Adipose tissue (tissue), 3 donors: ENCODE data around the gene ADAMTS10. TPM values are rescaled to one million over a fixed set of nuclear protein-coding genes. Genes with fewer than 3 reads are reported as not detected.

Source experiments
- H3K27ac ChIP-seq: one replicate; pipeline ENCODE4 v1.5.1; 2013; ENCODE audit warnings: low read depth, low read length
- WGBS, 3 donors: extraction: QIAGEN DNeasy Blood & Tissue Kit; methylation state at CpG; one replicate each; pipeline ENCODE4 v1.1.7; 2013; 5-methylcytosine and 5-hydroxymethylcytosine counted together
- polyA plus RNA-seq, 3 donors: library from polyadenylated mRNA; stranded (reverse); fragments of 200-250 nt; gene quantifications; one replicate each; pipeline ENCODE4 v1.2.3, GENCODE V29; 2013
- donor health status: healthy with polysubstance abuse.
- donor health status: Bipolar disorder and iron deficiency.
- donor health status: healthy.

ADAMTS10 gene
- polyA plus RNA-seq, 3 donors = 11.0 to 29.6 (median 21.5) TPM

DNA sequence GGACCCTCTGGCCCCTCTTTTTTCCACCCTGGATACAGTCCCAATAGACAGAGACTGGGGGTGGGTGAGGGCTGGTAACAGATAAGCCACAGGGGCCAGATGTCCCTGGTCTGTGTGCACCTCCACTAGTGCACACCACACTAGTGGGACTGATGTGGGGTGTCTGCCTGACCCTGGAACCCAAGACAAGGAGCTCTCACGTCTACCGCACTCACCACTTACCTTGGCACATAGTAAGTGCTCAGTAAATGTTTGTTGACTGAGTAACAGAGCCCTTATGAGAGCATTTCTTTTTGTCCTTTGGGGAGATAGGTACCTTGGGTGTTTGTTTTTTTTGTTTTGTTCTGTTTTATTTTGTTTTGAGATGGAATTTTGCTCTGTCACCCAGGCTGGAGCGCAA, 73.4 kb downstream of the ADAMTS10 start:
- WGBS, 3 donors = 90 to 96% (median 94%) methylated on average over 3 of the region's 3 CpGs
- H3K27ac ChIP-seq = no peak overlapping the region

DNA sequence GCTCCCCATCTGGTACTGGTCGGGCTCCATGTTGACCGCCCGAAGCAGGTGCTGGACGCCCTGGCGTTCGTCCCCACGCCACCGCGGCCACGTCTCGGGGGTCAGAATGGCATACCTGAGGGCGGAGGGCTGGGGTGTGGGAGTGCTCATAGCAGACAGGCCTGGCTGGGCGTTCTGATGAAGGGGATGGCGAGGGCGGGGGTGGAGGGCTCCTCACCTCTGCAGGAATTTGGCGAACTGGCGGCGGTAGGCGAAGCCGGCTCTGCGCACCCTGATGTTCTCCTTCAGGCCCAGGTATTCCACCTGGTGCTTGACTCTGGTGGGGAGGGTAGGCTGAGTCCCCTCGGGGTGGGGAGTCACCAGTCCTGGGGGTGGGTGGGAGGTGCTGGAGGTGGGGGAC, 74.2 kb downstream of the ADAMTS10 start:
- WGBS, 3 donors = 71 to 84% (median 79%) methylated on average over 22 of the region's 22 CpGs
- H3K27ac ChIP-seq = no peak overlapping the region

DNA sequence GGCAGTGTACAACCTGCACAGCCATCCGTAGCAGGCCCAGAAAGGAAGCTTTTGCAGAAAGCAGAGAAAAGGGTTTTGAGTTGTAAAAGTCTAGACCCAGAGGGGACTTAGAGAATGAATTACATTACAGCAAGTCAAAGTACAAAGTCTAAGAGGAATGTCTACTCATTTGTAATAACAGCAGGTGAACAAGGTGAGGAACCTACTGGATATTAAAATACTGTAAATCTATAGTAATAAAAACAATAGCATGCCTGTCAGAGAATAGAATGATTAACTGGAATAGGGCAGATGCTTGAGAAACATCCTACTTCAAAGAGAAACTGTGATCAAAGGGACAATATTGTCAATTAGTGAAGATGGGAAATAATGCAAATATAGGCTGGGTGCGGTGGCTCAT, 78.3 kb downstream of the ADAMTS10 start:
- H3K27ac ChIP-seq = no peak overlapping the region
- WGBS, 3 donors = 71 to 82% (median 80%) methylated on average over 2 of the region's 2 CpGs

DNA sequence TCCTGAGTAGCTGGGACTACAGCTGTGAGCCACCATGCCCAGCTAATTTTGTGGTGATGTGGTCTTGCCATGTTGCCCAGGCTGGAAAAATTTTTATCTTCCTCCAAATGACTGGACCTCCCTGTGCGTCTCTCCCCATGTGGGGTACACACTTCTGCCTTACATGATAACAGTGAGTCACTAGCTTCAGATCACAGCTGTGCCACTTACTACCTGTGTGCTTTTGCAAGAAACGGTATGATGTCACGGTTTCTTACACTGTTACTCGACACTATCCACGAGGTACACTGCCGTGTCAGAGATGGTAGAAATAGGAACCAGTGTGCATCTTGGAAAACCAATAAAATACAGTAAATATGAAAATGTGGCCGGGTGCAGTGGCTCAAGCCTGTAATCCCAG, 79.0 kb downstream of the ADAMTS10 start:
- WGBS, 3 donors = 84 to 87% (median 86%) methylated on average over 7 of the region's 7 CpGs
- H3K27ac ChIP-seq = no peak overlapping the region

Other genes starting within 250 kb of the ADAMTS10 start
- 100 to 1,000 TPM in 1 of 3 donors, 10 to 100 TPM in 2; 43.9 to 297 (median 47.8) TPM for gene ANGPTL4, start 246.6 kb downstream of the ADAMTS10 start, polyA plus RNA-seq
- gene RAB11B, start 220.4 kb downstream of the ADAMTS10 start, polyA plus RNA-seq = 100 to 1,000 TPM in 1 of 3 donors, 10 to 100 TPM in 2; 80.4 to 105 (median 86.1) TPM
- gene MARCHF2, start 197.4 kb downstream of the ADAMTS10 start, polyA plus RNA-seq = 10 to 100 TPM; 13.4 to 97.9 (median 58.4) TPM
- 100 to 1,000 TPM in 2 of 3 donors, 10 to 100 TPM in 1; 83.6 to 182 (median 105) TPM for gene HNRNPM, start 165.7 kb downstream of the ADAMTS10 start, polyA plus RNA-seq
- 1 to 10 TPM in 2 of 3 donors, under 1 TPM in 1; 0.32 to 3.4 (median 1.0) TPM for gene PRAM1, start 108.1 kb downstream of the ADAMTS10 start, polyA plus RNA-seq
- gene ZNF414, start 96.5 kb downstream of the ADAMTS10 start, polyA plus RNA-seq = 10 to 100 TPM in 2 of 3 donors, 1 to 10 TPM in 1; 9.2 to 27.3 (median 13.9) TPM
- gene MYO1F, start 33.3 kb downstream of the ADAMTS10 start, polyA plus RNA-seq = 10 to 100 TPM in 2 of 3 donors, 1 to 10 TPM in 1; 2.0 to 21.3 (median 18.9) TPM
- gene NFILZ, start 19.9 kb upstream of the ADAMTS10 start, polyA plus RNA-seq = not detected
- not detected for gene ACTL9, start 88.1 kb upstream of the ADAMTS10 start, polyA plus RNA-seq
- gene OR2Z1, start 110.9 kb upstream of the ADAMTS10 start, polyA plus RNA-seq = not detected
- 10 to 100 TPM in 2 of 3 donors, 1 to 10 TPM in 1; 8.7 to 13.4 (median 11.8) TPM for gene ZNF558, start 221.6 kb upstream of the ADAMTS10 start, polyA plus RNA-seq
- gene MBD3L1, start 221.7 kb upstream of the ADAMTS10 start, polyA plus RNA-seq = under 1 TPM in 2 of 3 donors, not detected in 1; 0.17 to 0.67 TPM